Immature natural killer cell (primary cell): ENCODE results near the gene RPL37A. TPM values are rescaled to one million over a fixed set of nuclear protein-coding genes. Genes with fewer than 3 reads are reported as not detected.
A peak's percentile ranks its signal among the peaks of the same experiment; 100 is the strongest.

Experiments used
- DNase-seq, 3 donors: peaks; one replicate each; pipeline ENCODE4 v3.0.0; 2022; ENCODE audit warnings: mixed read lengths in 1 of 3
- H3K27ac Mint-ChIP-seq, 6 donors: one replicate each; pipeline ENCODE4 v1.8.0; 2020; ENCODE audit warnings: mixed read lengths in 6 of 6, mild to moderate bottlenecking in 5 of 6, inconsistent platforms in 4 of 6, moderate library complexity in 3 of 6
- H3K27me3 Mint-ChIP-seq, 3 donors: one replicate each; pipeline ENCODE4 v1.8.0; 2020 to 2021; ENCODE audit warnings: low read depth in 3 of 3, mild to moderate bottlenecking in 3 of 3, mixed read lengths in 3 of 3, moderate library complexity in 3 of 3, inconsistent platforms in 1 of 3
- H3K36me3 Mint-ChIP-seq, 3 donors: one replicate each; pipeline ENCODE4 v1.8.0; 2020; ENCODE audit warnings: mixed read lengths in 3 of 3, inconsistent platforms in 2 of 3, mild to moderate bottlenecking in 2 of 3
- H3K4me1 Mint-ChIP-seq, 2 donors: one replicate each; pipeline ENCODE4 v1.8.0; 2020; ENCODE audit warnings: inconsistent platforms in 2 of 2, mild to moderate bottlenecking in 2 of 2, mixed read lengths in 2 of 2, moderate library complexity in 1 of 2
- H3K4me3 Mint-ChIP-seq, 5 donors: one replicate each; pipeline ENCODE4 v1.8.0; 2020; ENCODE audit warnings: mild to moderate bottlenecking in 5 of 5, mixed read lengths in 5 of 5, inconsistent platforms in 3 of 5, moderate library complexity in 3 of 5
- H3K9me3 Mint-ChIP-seq, 6 donors: one replicate each; pipeline ENCODE4 v1.8.0; 2020; ENCODE audit warnings: mild to moderate bottlenecking in 6 of 6, mixed read lengths in 6 of 6, inconsistent platforms in 4 of 6, moderate library complexity in 3 of 6
- polyA plus RNA-seq, 3 donors: library from polyadenylated mRNA; unstranded; fragments of 300-500 nt; fragmentation: Illumina TruSeq; gene quantifications; one replicate each; pipeline ENCODE4 v1.2.3, GENCODE V29; 2021

Gene RPL37A
- polyA plus RNA-seq, 3 donors from 2014 or later = 866 to 2,929 (median 2,010) TPM

- Mint-ChIP-seq H3K4me3 (no peak overlapping the region), H3K36me3 (peaks cover 0 to 9% (median 0%) of the 10 kb centered on the region in 3 donors), H3K27me3 (peaks cover 0 to 3% (median 2%) of the 10 kb centered on the region in 3 donors), H3K27ac (no peak overlapping the region), H3K9me3 (no peaks in the 10 kb centered on the region), H3K4me1 (peaks cover 6 to 17% of the 10 kb centered on the region in 2 donors)
- no peak for DNase-seq
Observed at GRCh38 chr2:216534809-216535208, 36.2 kb downstream of the RPL37A start.

- Mint-ChIP-seq H3K4me1 (peaks cover 9 to 23% of the 10 kb centered on the region in 2 donors), H3K4me3 (no peak overlapping the region), H3K9me3 (no peaks in the 10 kb centered on the region), H3K27me3 (peaks cover 0 to 3% (median 2%) of the 10 kb centered on the region in 3 donors), H3K27ac (no peak overlapping the region), H3K36me3 (peaks cover 0 to 6% (median 0%) of the 10 kb centered on the region in 3 donors)
- no peak for DNase-seq
Observed at GRCh38 chr2:216535454-216535995, 36.9 kb downstream of the RPL37A start.

- no peak for DNase-seq
- Mint-ChIP-seq H3K4me1 (peaks cover 9 to 24% of the 10 kb centered on the region in 2 donors), H3K27me3 (peaks cover 0 to 3% (median 3%) of the 10 kb centered on the region in 3 donors), H3K36me3 (peaks cover 0 to 5% (median 0%) of the 10 kb centered on the region in 3 donors), H3K9me3 (no peaks in the 10 kb centered on the region), H3K4me3 (no peak overlapping the region), H3K27ac (no peak overlapping the region)
Observed at GRCh38 chr2:216536734-216537210, 38.1 kb downstream of the RPL37A start.

- H3K9me3 Mint-ChIP-seq = no peaks in the 10 kb centered on the region
- no peak for DNase-seq
- peaks cover 0 to 5% (median 0%) of the 10 kb centered on the region in 3 donors for H3K36me3 Mint-ChIP-seq
- H3K27ac Mint-ChIP-seq = peak overlapping the region in 1 of 6 donors; percentile 33
- peaks cover 11 to 26% of the 10 kb centered on the region in 2 donors for H3K4me1 Mint-ChIP-seq
- H3K4me3 Mint-ChIP-seq = no peak overlapping the region
- peaks cover under 1 to 3% (median 3%) of the 10 kb centered on the region in 3 donors for H3K27me3 Mint-ChIP-seq
Observed at GRCh38 chr2:216537366-216537765, 38.7 kb downstream of the RPL37A start.

GRCh38 chr2:216538538-216538937, 39.9 kb downstream of the RPL37A start:
- no peak overlapping the region for H3K4me3 Mint-ChIP-seq
- peaks cover 22 to 38% of the 10 kb centered on the region in 2 donors for H3K4me1 Mint-ChIP-seq
- peaks cover 2 to 3% (median 3%) of the 10 kb centered on the region in 3 donors for H3K27me3 Mint-ChIP-seq
- no peak overlapping the region for H3K27ac Mint-ChIP-seq
- H3K36me3 Mint-ChIP-seq = peaks cover 0 to 5% (median 0%) of the 10 kb centered on the region in 3 donors
- no peaks in the 10 kb centered on the region for H3K9me3 Mint-ChIP-seq
- DNase-seq = no peak

- no peak overlapping the region for H3K27ac Mint-ChIP-seq
- H3K4me3 Mint-ChIP-seq = no peak overlapping the region
- peaks cover 2 to 3% (median 2%) of the 10 kb centered on the region in 3 donors for H3K27me3 Mint-ChIP-seq
- DNase-seq = no peak
- peaks cover 0 to 5% (median 0%) of the 10 kb centered on the region in 3 donors for H3K36me3 Mint-ChIP-seq
- peaks cover 27 to 39% of the 10 kb centered on the region in 2 donors for H3K4me1 Mint-ChIP-seq
- no peaks in the 10 kb centered on the region for H3K9me3 Mint-ChIP-seq
Observed at GRCh38 chr2:216539120-216539519, 40.5 kb downstream of the RPL37A start.

GRCh38 chr2:216539791-216540241, 41.2 kb downstream of the RPL37A start:
- DNase-seq = no peak
- no peak overlapping the region for H3K27ac Mint-ChIP-seq
- no peak overlapping the region for H3K4me3 Mint-ChIP-seq
- peaks cover 2 to 3% (median 2%) of the 10 kb centered on the region in 3 donors for H3K27me3 Mint-ChIP-seq
- H3K36me3 Mint-ChIP-seq = peaks cover 0 to 5% (median 0%) of the 10 kb centered on the region in 3 donors
- H3K4me1 Mint-ChIP-seq = peaks cover 31 to 44% of the 10 kb centered on the region in 2 donors
- H3K9me3 Mint-ChIP-seq = no peaks in the 10 kb centered on the region

- H3K4me1 Mint-ChIP-seq = peaks cover 36 to 44% of the 10 kb centered on the region in 2 donors
Observed at GRCh38 chr2:216540920-216541319, 42.3 kb downstream of the RPL37A start.

GRCh38 chr2:216541505-216541904, 42.9 kb downstream of the RPL37A start:
- DNase-seq = no peak
- peaks cover 41 to 44% of the 10 kb centered on the region in 2 donors for H3K4me1 Mint-ChIP-seq
- H3K27ac Mint-ChIP-seq = no peak overlapping the region
- H3K36me3 Mint-ChIP-seq = peaks cover 0 to 12% (median 0%) of the 10 kb centered on the region in 3 donors
- H3K9me3 Mint-ChIP-seq = no peaks in the 10 kb centered on the region
- H3K4me3 Mint-ChIP-seq = no peak overlapping the region
- H3K27me3 Mint-ChIP-seq = peaks cover 2 to 4% (median 2%) of the 10 kb centered on the region in 3 donors

More at GRCh38 chr2:216540920-216541319, 42.3 kb downstream of the RPL37A start:
- no peak overlapping the region for H3K4me3 Mint-ChIP-seq
- DNase-seq = no peak
- H3K27me3 Mint-ChIP-seq = peaks cover 0 to 2% (median 2%) of the 10 kb centered on the region in 3 donors
- no peaks in the 10 kb centered on the region for H3K9me3 Mint-ChIP-seq
- H3K36me3 Mint-ChIP-seq = peaks cover 0 to 12% (median 0%) of the 10 kb centered on the region in 3 donors
- H3K27ac Mint-ChIP-seq = peak overlapping the region in 1 of 6 donors; percentile 43

- DNase-seq = no peak
- Mint-ChIP-seq H3K27me3 (peaks cover 2 to 5% (median 4%) of the 10 kb centered on the region in 3 donors), H3K4me1 (peaks cover 42 to 49% of the 10 kb centered on the region in 2 donors), H3K27ac (peak overlapping the region in 1 of 6 donors; percentile 22), H3K36me3 (peaks cover 0 to 18% (median 0%) of the 10 kb centered on the region in 3 donors), H3K4me3 (peak overlapping the region in 2 of 5 donors; percentile 1 to 11), H3K9me3 (no peaks in the 10 kb centered on the region)
Observed at GRCh38 chr2:216545359-216545758, 46.7 kb downstream of the RPL37A start.

GRCh38 chr2:216546241-216546640, 47.6 kb downstream of the RPL37A start:
- no peaks in the 10 kb centered on the region for H3K9me3 Mint-ChIP-seq
- peaks cover 2 to 7% (median 2%) of the 10 kb centered on the region in 3 donors for H3K27me3 Mint-ChIP-seq
- no peak for DNase-seq
- H3K27ac Mint-ChIP-seq = no peak overlapping the region
- H3K4me3 Mint-ChIP-seq = peak overlapping the region in 1 of 5 donors; percentile 36
- H3K36me3 Mint-ChIP-seq = peaks cover 0 to 21% (median 0%) of the 10 kb centered on the region in 3 donors
- H3K4me1 Mint-ChIP-seq = peaks cover 45 to 53% of the 10 kb centered on the region in 2 donors

GRCh38 chr2:216546641-216547403, 48.2 kb downstream of the RPL37A start:
- Mint-ChIP-seq H3K27me3 (peaks cover 2 to 9% (median 2%) of the 10 kb centered on the region in 3 donors), H3K27ac (peak overlapping the region in 2 of 6 donors; percentile 25 to 29), H3K9me3 (no peaks in the 10 kb centered on the region), H3K4me3 (peak overlapping the region in 1 of 5 donors; percentile 36), H3K36me3 (peaks cover 0 to 21% (median 0%) of the 10 kb centered on the region in 3 donors), H3K4me1 (peaks cover 51 to 58% of the 10 kb centered on the region in 2 donors)
- DNase-seq = no peak

- H3K27me3 Mint-ChIP-seq = peaks cover 0 to 9% (median 5%) of the 10 kb centered on the region in 3 donors
- no peak overlapping the region for H3K4me3 Mint-ChIP-seq
- no peak for DNase-seq
- no peak overlapping the region for H3K27ac Mint-ChIP-seq
- H3K9me3 Mint-ChIP-seq = no peaks in the 10 kb centered on the region
- peaks cover 0 to 21% (median 4%) of the 10 kb centered on the region in 3 donors for H3K36me3 Mint-ChIP-seq
- peaks cover 53 to 54% of the 10 kb centered on the region in 2 donors for H3K4me1 Mint-ChIP-seq
Observed at GRCh38 chr2:216548901-216549331, 50.3 kb downstream of the RPL37A start.
